ENCODE results near the gene DNAJB12. TPM values are rescaled to one million over a fixed set of nuclear protein-coding genes. Genes with fewer than 3 reads are reported as not detected.

Gene DNAJB12
- total and polyA plus RNA-seq, 8 donors = 14.6 to 22.0 (median 18.8) TPM

Other genes starting within 250 kb of the DNAJB12 start
- gene ANAPC16, start 138.9 kb downstream of the DNAJB12 start, total RNA-seq = 10 to 100 TPM; 52.4 to 92.6 (median 68.0) TPM
- gene ANAPC16, start 138.9 kb downstream of the DNAJB12 start, polyA plus RNA-seq = 100 to 1,000 TPM in 1 of 2 donors, 10 to 100 TPM in 1; 92.0 to 153 TPM
- 10 to 100 TPM; 11.7 to 26.0 (median 16.9) TPM for gene ASCC1, start 138.6 kb downstream of the DNAJB12 start, total RNA-seq
- gene ASCC1, start 138.6 kb downstream of the DNAJB12 start, polyA plus RNA-seq = 10 to 100 TPM in 1 of 2 donors, 1 to 10 TPM in 1; 5.4 to 10.5 TPM
- 1,000 to 10,000 TPM in 1 of 6 donors, 100 to 1,000 TPM in 3, 10 to 100 TPM in 2; 61.6 to 1,144 (median 191) TPM for gene DDIT4, start 81.0 kb downstream of the DNAJB12 start, total RNA-seq
- gene DDIT4, start 81.0 kb downstream of the DNAJB12 start, polyA plus RNA-seq = 100 to 1,000 TPM; 228 to 795 TPM

All from pancreas (tissue), 8 donors.